HL-60/S4 (cell line): ENCODE measurements around the gene RAD51B.

Experiments used
- in situ Hi-C: fragments of 300-500 bp; cut with MboI; formaldehyde crosslinking; loops from 2 replicates; pipeline ENCODE4 v1.14.3; 2022; ENCODE audit warnings: low sequenced_read_pairs

RAD51B gene

DNA sequence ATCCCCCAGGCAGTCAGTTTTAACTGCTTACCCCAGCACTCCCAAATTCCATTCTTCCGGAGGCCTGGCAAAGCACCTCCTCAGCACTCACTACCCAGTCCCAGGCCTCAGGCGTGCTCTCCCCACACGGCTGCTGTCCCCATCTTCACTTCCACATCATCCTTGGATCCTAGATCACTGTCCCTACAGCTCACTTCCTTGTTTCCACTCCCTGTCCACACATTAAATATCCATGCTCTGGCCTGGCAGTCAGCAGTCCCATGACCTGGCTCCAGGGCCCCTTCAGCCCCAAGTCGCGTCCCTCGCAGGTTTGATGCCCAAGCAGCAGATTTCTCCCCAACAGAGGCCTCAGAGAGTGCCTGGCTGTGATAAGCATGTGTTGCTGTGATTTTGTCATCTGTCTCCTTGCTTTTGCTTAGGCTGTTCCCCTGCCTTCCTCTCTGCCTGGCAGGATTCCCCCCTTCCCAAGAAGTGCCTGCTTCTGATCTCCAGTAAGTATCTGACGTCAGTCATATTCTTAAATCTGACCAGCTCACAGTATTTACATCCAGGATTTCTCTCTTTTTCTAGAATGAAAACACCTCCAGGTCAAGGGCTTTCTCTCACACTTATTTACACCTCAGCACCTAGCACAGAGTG is 731.6 kb downstream of the RAD51B start:
- in situ Hi-C loops = no loop called here

DNA sequence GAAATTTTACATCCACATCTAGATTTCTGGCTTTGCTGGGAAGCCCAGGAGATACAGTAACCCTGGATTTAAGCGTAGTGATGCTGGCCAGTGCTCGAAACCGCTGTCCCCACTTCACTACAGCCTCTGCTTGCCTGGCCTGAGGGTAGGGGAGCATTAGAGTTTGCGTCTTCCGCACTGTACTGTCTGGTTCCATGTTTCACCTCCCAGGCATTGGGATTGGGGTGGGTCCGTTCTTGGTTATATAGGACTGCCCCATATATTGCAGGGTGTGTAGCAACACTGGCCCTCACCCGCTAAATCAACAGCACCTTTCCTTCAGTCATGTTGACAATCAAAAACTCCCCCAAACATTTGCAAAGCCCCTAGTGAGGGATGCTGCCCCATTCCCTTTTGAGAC is 732.5 kb downstream of the RAD51B start:
- in situ Hi-C loops = no loop called here

GRCh38 chr14:68552602-68553001 is 733.0 kb downstream of the RAD51B start:
- in situ Hi-C loops = no loop called here

- in situ Hi-C loops = no loop called here
Observed at GRCh38 chr14:68553311-68553710, 733.7 kb downstream of the RAD51B start.

GRCh38 chr14:68554231-68554630 is 734.7 kb downstream of the RAD51B start:
- in situ Hi-C loops = no loop called here

GRCh38 chr14:68556253-68556652 is 736.7 kb downstream of the RAD51B start:
- in situ Hi-C loops = no loop called here

GRCh38 chr14:68557648-68558047 is 738.1 kb downstream of the RAD51B start:
- in situ Hi-C loops = no loop called here

DNA sequence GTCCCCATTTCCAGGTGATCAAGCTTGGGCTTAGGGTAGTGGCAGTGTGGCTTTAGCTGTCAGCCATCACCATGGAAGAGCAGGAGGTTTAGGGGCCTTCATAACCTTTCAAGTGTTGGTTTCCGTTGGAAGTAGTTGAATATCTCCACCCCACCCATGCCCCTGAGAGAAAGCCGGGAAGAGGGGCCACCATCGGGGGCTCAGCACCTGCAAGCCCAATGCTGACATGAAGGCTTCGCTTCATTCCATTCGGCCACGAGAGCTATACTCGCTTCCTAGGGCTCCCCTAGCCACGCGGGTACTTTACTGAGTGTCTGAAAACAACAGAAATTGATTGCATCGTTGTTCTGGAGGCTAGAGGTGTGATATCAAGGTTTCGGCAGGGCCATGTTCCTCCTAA is 738.5 kb downstream of the RAD51B start:
- in situ Hi-C loops = no loop called here

GRCh38 chr14:68559949-68560348 is 740.4 kb downstream of the RAD51B start:
- in situ Hi-C loops = no loop called here

GRCh38 chr14:68561531-68562007 is 742.0 kb downstream of the RAD51B start:
- in situ Hi-C loops = no loop called here

GRCh38 chr14:68562911-68563250 is 743.3 kb downstream of the RAD51B start:
- in situ Hi-C loops = no loop called here

DNA sequence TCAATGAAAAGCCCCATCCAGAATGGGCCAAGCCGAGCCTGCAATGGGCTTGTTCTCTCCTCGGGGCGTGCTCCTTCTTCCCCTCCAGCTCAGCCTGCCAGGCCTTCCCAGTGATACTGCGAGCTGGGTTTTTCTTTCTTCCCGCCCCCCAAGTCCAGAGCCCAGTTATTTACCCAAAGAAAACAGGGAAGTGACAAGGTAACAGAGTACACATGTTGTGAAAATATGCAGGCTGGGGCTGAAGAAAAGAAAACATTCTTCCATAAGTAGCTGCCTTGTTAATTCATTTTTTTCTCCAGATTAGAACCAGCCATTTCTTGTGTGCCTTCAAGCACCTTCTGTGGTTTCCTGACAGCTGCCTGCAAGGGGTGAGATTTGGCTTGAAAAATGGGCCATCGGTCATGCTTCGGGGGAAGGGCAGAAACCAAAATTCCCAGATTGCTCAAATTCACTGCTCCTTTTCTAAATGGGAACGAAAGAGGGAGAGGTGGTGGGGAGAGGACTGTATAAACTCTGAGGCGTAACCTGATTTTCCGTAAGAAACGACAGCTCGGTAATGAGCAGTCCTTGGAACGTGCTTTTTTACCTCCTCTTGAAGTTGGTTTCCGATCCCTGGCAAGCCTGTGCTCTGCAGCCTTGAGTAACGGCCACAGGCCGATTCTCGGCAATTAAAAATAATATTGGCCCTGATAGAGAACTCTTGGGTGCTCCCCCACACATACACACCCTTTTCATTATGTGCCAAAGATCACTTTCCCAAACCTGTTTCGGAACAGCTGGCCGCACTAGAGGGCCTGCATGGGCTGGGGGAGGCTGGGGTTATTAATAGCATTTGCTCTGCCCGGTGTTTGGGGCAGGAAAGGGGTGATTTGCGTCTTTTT is 743.9 kb downstream of the RAD51B start:
- in situ Hi-C loops = no loop called here

- in situ Hi-C loops = no loop called here
Observed at GRCh38 chr14:68564191-68564825, 744.7 kb downstream of the RAD51B start.

- in situ Hi-C loops = no loop called here
Observed at GRCh38 chr14:68564826-68565759, 745.5 kb downstream of the RAD51B start.

DNA sequence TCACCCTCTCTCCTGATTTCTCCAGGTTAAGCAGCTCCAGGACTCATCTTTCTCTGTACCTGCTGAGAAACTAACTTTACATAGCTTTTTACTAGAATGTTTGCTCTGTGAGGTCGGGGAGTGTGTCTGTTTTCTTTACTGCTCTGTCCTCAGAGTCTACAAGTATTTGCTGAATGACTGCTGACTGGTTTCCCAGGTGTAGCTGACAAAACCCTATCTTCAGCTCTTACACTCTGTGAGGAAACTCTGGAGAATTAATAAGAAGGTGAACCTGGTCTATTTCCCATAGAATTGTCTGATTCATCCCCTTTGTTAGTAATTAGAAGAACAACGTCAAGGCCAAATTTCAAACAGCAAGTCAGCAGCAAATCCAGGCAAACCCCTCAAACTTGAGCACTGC is 746.5 kb downstream of the RAD51B start:
- in situ Hi-C loops = no loop called here

DNA sequence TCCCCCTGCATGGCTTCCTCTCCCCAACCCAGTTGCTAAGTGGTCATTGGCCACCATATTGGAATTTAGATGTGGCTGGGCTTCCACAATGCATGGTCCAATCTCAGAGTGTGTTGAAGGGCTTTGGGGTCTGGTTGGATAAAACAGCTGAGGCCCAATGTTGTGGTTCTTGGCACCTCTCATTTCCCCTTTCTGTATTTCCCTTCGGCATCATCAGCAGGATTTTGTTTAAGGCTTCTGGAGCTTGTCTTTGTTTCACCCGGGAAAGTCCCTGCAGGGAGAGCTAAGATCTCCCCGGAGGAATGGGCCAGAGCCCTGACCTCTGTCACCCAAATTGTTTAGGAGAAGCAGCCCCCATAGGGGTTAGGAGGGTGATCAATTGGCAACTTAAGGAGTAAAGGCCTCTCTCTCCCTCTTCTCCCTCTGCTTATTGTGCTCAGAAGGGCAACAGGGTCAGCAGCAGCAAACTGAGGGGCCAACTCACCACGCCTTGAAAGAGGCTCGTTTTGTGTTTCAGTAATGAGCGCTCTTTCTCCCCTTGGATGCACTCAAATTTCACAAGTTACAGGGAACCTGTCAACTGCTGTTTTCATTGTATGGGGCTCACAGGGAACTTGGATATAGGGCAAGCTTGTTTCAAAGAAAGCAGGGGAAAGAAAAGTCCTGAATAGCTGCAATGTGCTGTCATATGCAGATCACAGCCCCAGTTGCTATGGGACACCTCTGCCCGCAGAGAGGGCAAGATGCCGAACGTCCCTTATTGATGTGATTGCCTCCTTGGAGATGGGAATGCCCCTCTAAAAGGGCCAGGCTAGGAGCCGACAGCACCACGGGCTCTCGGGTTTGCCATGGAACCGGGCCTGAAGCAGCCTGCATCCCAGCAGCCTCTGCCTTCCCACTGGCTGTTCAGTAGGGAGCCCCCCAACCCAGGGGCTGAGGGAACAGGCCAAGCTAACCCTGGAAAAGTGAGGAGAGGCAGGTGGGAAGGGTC is 749.6 kb downstream of the RAD51B start:
- in situ Hi-C loops = no loop called here

- in situ Hi-C loops = no loop called here
Observed at GRCh38 chr14:68569970-68570409, 750.4 kb downstream of the RAD51B start.

- in situ Hi-C loops = no loop called here
Observed at GRCh38 chr14:68571114-68571591, 751.6 kb downstream of the RAD51B start.

DNA sequence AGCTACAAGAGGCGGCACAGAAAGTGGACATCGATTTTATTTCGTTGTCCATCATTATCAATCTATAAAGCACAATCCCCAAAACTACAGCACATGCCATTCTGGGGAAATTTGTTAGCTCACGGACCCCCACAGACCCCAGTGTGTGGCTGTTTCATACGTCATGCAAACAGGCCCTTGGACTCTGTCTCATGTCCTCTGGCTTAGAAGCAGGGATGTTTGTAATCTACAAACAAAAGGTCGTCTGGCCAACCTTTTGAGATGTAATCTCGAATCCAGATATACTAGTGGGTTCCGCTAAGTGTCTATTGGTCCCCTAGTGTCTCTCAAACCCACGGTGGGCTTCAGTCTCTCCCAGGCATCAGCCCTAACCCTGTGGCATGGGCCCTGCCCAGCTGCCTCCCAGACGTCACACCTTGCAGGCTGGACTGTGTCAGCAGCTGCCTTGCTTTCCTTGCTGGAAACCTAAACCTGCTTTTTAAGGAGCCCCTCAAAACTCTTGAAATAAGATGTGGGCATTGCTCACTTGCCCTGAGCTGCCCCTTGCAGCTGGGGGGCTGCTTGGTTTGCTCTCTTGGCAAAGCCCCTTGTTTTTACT is 752.4 kb downstream of the RAD51B start:
- in situ Hi-C loops = no loop called here
